Measurements from ENCODE around the gene ABLIM2. TPM values are rescaled to one million over a fixed set of nuclear protein-coding genes. Genes with fewer than 3 reads are reported as not detected.

ABLIM2 gene
- total RNA-seq, 3 donors from 2014 or later (not counting 1 experiment from before 2014, with no cell fraction given): 0.71 to 2.8 (median 1.3) TPM

- no peak overlapping the region for H3K4me3 ChIP-seq (ENCODE audit: low read length)
- H3K27me3 ChIP-seq (ENCODE audit: control insufficient read depth, insufficient read depth, low read length): peaks cover 12% of the 10 kb centered on the region
- Mint-ChIP-seq H3K4me3 (no peak overlapping the region), H3K27ac (no peak overlapping the region), H3K36me3 (no peaks in the 10 kb centered on the region), H3K27me3 (ENCODE audit: low read depth in 2 of 2) (peaks cover 0 to 11% of the 10 kb centered on the region in 2 donors), H3K4me1 (peaks cover 0 to 5% of the 10 kb centered on the region in 2 donors), H3K9me3 (no peaks in the 10 kb centered on the region)
- intact Hi-C loops (cut with micrococcal nuclease): no loop called here
- peaks cover 12% of the 10 kb centered on the region for H3K4me1 ChIP-seq (ENCODE audit: control insufficient read depth, insufficient read depth, low read length)
- TF ChIP-seq, protein P1, sequence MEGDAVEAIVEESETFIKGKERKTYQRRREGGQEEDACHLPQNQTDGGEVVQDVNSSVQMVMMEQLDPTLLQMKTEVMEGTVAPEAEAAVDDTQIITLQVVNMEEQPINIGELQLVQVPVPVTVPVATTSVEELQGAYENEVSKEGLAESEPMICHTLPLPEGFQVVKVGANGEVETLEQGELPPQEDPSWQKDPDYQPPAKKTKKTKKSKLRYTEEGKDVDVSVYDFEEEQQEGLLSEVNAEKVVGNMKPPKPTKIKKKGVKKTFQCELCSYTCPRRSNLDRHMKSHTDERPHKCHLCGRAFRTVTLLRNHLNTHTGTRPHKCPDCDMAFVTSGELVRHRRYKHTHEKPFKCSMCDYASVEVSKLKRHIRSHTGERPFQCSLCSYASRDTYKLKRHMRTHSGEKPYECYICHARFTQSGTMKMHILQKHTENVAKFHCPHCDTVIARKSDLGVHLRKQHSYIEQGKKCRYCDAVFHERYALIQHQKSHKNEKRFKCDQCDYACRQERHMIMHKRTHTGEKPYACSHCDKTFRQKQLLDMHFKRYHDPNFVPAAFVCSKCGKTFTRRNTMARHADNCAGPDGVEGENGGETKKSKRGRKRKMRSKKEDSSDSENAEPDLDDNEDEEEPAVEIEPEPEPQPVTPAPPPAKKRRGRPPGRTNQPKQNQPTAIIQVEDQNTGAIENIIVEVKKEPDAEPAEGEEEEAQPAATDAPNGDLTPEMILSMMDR (IDR thresholded peaks at IDR 0.05): no peak
- 84% methylated on average over 10 of the region's 10 CpGs for WGBS (ENCODE audit: insufficient coverage)
- no peak overlapping the region for H3K27ac ChIP-seq (ENCODE audit: low read length)
- no peaks in the 10 kb centered on the region for H3K36me3 ChIP-seq (ENCODE audit: control insufficient read depth, insufficient read depth, low read length)
- no peaks in the 10 kb centered on the region for H3K9me3 ChIP-seq (ENCODE audit: control insufficient read depth, insufficient read depth, low read length)
- no peak for ATAC-seq
- no peak for DNase-seq
Measured at GRCh38 chr4:8153441-8153840, 5.2 kb downstream of the ABLIM2 start.

DNA sequence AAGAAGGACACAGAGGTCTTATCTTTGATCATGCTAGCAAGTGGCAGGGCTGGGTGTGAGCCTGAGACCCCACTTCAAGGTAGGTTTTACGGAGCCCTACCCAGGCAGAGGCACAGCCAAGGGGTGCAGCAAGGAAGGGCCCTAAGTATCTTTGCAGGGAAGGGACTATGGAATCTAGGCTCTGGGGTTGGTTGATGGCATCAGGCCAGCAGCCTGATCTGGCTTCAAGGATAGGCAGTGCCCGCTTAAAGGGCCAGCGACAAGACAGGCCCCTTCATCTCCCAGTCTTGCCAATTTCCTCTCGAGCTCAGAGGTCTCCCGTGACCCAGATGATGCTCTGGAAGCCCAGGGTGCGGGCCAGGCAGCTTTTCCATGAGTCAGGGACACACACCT, 5.8 kb downstream of the ABLIM2 start:
- no peak for ATAC-seq
- no peaks in the 10 kb centered on the region for H3K9me3 Mint-ChIP-seq
- no peaks in the 10 kb centered on the region for H3K36me3 ChIP-seq (ENCODE audit: control insufficient read depth, insufficient read depth, low read length)
- no peak for DNase-seq
- H3K27me3 Mint-ChIP-seq (ENCODE audit: low read depth in 2 of 2): peaks cover 0 to 11% of the 10 kb centered on the region in 2 donors
- TF ChIP-seq, protein P1 (IDR thresholded peaks at IDR 0.05): no peak
- no peak overlapping the region for H3K27ac Mint-ChIP-seq
- no peak overlapping the region for H3K4me3 ChIP-seq (ENCODE audit: low read length)
- intact Hi-C loops (cut with micrococcal nuclease): no loop called here
- H3K27me3 ChIP-seq (ENCODE audit: control insufficient read depth, insufficient read depth, low read length): peaks cover 11% of the 10 kb centered on the region
- peaks cover 7% of the 10 kb centered on the region for H3K4me1 ChIP-seq (ENCODE audit: control insufficient read depth, insufficient read depth, low read length)
- H3K9me3 ChIP-seq (ENCODE audit: control insufficient read depth, insufficient read depth, low read length): no peaks in the 10 kb centered on the region
- H3K4me3 Mint-ChIP-seq: no peak overlapping the region
- H3K27ac ChIP-seq (ENCODE audit: low read length): no peak overlapping the region
- H3K4me1 Mint-ChIP-seq: peaks cover 0 to 5% of the 10 kb centered on the region in 2 donors
- WGBS (ENCODE audit: insufficient coverage): 69% methylated on average over 6 of the region's 6 CpGs
- no peaks in the 10 kb centered on the region for H3K36me3 Mint-ChIP-seq

- H3K27me3 Mint-ChIP-seq (ENCODE audit: low read depth in 2 of 2): peaks cover 0 to 8% of the 10 kb centered on the region in 2 donors
- DNase-seq (no peak), ATAC-seq (no peak)
- no peaks in the 10 kb centered on the region for H3K36me3 Mint-ChIP-seq
- H3K27ac ChIP-seq (ENCODE audit: low read length): no peak overlapping the region
- H3K27me3 ChIP-seq (ENCODE audit: control insufficient read depth, insufficient read depth, low read length): peaks cover 5% of the 10 kb centered on the region
- H3K9me3 Mint-ChIP-seq: no peaks in the 10 kb centered on the region
- H3K36me3 ChIP-seq (ENCODE audit: control insufficient read depth, insufficient read depth, low read length): no peaks in the 10 kb centered on the region
- TF ChIP-seq, protein P1 (IDR thresholded peaks at IDR 0.05): no peak
- no peak overlapping the region for H3K4me3 Mint-ChIP-seq
- H3K4me3 ChIP-seq (ENCODE audit: low read length): no peak overlapping the region
- peaks cover under 1% of the 10 kb centered on the region for H3K4me1 ChIP-seq (ENCODE audit: control insufficient read depth, insufficient read depth, low read length)
- H3K9me3 ChIP-seq (ENCODE audit: control insufficient read depth, insufficient read depth, low read length): no peaks in the 10 kb centered on the region
- intact Hi-C loops (cut with micrococcal nuclease): no loop called here
- H3K27ac Mint-ChIP-seq: no peak overlapping the region
- 91% methylated on average over 39 of the region's 39 CpGs for WGBS (ENCODE audit: insufficient coverage)
- H3K4me1 Mint-ChIP-seq: peaks cover 0 to under 1% of the 10 kb centered on the region in 2 donors
Measured at GRCh38 chr4:8152090-8152864, 6.3 kb downstream of the ABLIM2 start.
